Endothelial cell of umbilical vein (primary cell): ENCODE data around the gene NPFFR1. TPM values are rescaled to one million over a fixed set of nuclear protein-coding genes. Genes with fewer than 3 reads are reported as not detected.

ENCODE experiments used
- BruUV-seq: library from RNA; stranded (reverse); fragments of 400-500 nt; replicated peaks from 2 replicates; lab custom pipeline; 2021; lab: Mats Ljungman, UMichigan
- CTCF ChIA-PET: fragments of 300-600, 350-600 bp; sonication (Branson Sonifier 250); formaldehyde crosslinking; loops from one replicate; lab custom pipeline; 2021; ENCODE audit warnings: antibody characterized with exemption, inconsistent platforms; lab: Charles Lee
- POLR2A ChIA-PET: fragments of 300-600, 350-600 bp; sonication (Branson Sonifier 250); formaldehyde crosslinking; loops from one replicate; lab custom pipeline; 2021; ENCODE audit warnings: antibody characterized with exemption, inconsistent platforms; lab: Charles Lee
- DNase-seq: peaks from one replicate; pipeline ENCODE4 v3.0.0-alpha.2; 2011; ENCODE audit warnings: low read depth, low spot score
- FAIRE-seq: peaks from 2 replicates; lab custom pipeline; 2011; peaks lifted over from hg19 to GRCh38; lab: Jason Lieb, UNC
- H2AFZ ChIP-seq: 2 replicates; pipeline ENCODE4 v1.6.0; 2012; ENCODE audit warnings: low read depth, low read length, control low read depth, inconsistent platforms
- H3K27ac ChIP-seq: 2 replicates; pipeline ENCODE4 v1.5.1; 2011; ENCODE audit warnings: low read depth, mild to moderate bottlenecking, control low read depth, low read length, moderate library complexity; ENCODE audit not compliant: insufficient read depth
- H3K27me3 ChIP-seq, 2 experiments: 2 replicates each; pipeline versions ENCODE4 v1.6.0 to v1.6.1; 2011; ENCODE audit warnings: low read length in 2 of 2, mixed read lengths in 1 of 2; ENCODE audit not compliant: control insufficient read depth in 2 of 2, insufficient read depth in 2 of 2
- H3K36me3 ChIP-seq, 2 experiments: 2 replicates in 1 of 2; 3 replicates in 1 of 2; pipeline ENCODE4 v1.5.1; 2011; ENCODE audit warnings: low read length in 2 of 2, mild to moderate bottlenecking in 1 of 2, moderate library complexity in 1 of 2; ENCODE audit not compliant: control insufficient read depth in 2 of 2, insufficient read depth in 2 of 2; ENCODE audit errors: extremely low read depth in 1 of 2
- H3K4me1 ChIP-seq: 3 replicates; pipeline ENCODE4 v1.5.1; 2011; ENCODE audit warnings: mild to moderate bottlenecking, low read length; ENCODE audit not compliant: control insufficient read depth, insufficient read depth; ENCODE audit errors: extremely low read depth
- H3K4me2 ChIP-seq: 2 replicates; pipeline ENCODE4 v1.6.1; 2011; ENCODE audit warnings: low read length, control low read depth, mixed read lengths; ENCODE audit not compliant: insufficient read depth
- H3K4me3 ChIP-seq, 3 experiments: fragments of 200-600 bp in 1 of 3; sonication (generic), shearing (Covaris generic) in 1 of 3; replicated peaks in 1 of 3; 2 replicates each; pipeline ENCODE4 v1.5.1; 2011 to 2016; ENCODE audit warnings: control low read depth in 3 of 3, low read length in 3 of 3, mild to moderate bottlenecking in 2 of 3, inconsistent platforms in 1 of 3, low read depth in 1 of 3, moderate library complexity in 1 of 3; ENCODE audit not compliant: insufficient read depth in 1 of 3
- H3K79me2 ChIP-seq: 2 replicates; pipeline ENCODE4 v1.6.0; 2012; ENCODE audit warnings: low read length, inconsistent platforms; ENCODE audit not compliant: control insufficient read depth, insufficient read depth
- H3K9ac ChIP-seq: replicated peaks from 2 replicates; pipeline ENCODE3; 2011; ENCODE audit warnings: low read length, control low read depth; ENCODE audit not compliant: insufficient read depth; ENCODE audit errors: extremely low read depth
- H3K9me1 ChIP-seq: replicated peaks from 3 replicates; pipeline ENCODE4 v1.6.0; 2011; ENCODE audit warnings: mild to moderate bottlenecking, low read length; ENCODE audit not compliant: control insufficient read depth, insufficient read depth; ENCODE audit errors: extremely low read depth
- H3K9me3 ChIP-seq: replicated peaks from 2 replicates; pipeline ENCODE4 v1.5.1; 2012; ENCODE audit warnings: low read length, inconsistent platforms; ENCODE audit not compliant: control insufficient read depth, insufficient read depth
- H4K20me1 ChIP-seq: replicated peaks from 2 replicates; pipeline ENCODE3; 2011; ENCODE audit warnings: mild to moderate bottlenecking, low read length; ENCODE audit not compliant: control insufficient read depth, insufficient read depth; ENCODE audit errors: extremely low read depth
- EZH2 ChIP-seq: IDR thresholded peaks from 2 replicates; pipeline ENCODE4 v1.6.1; 2012; ENCODE audit warnings: borderline replicate concordance, low read depth, mild to moderate bottlenecking, moderate library complexity, low read length, inconsistent platforms; ENCODE audit not compliant: severe bottlenecking
- FOS ChIP-seq: IDR thresholded peaks from 2 replicates; pipeline ENCODE4 v1.6.1; 2011; ENCODE audit warnings: mild to moderate bottlenecking, low read length, moderate library complexity, borderline replicate concordance; ENCODE audit not compliant: insufficient read depth
- GATA2 ChIP-seq: IDR thresholded peaks from 2 replicates; pipeline ENCODE4 v1.7.0; 2011; ENCODE audit warnings: low read depth, mild to moderate bottlenecking, moderate library complexity, mixed read lengths, low read length; ENCODE audit not compliant: insufficient read length, insufficient read depth
- JUN ChIP-seq: IDR thresholded peaks from 2 replicates; pipeline ENCODE4 v1.6.1; 2011; ENCODE audit warnings: borderline replicate concordance, low read depth; ENCODE audit not compliant: insufficient read length, insufficient read depth
- MYC ChIP-seq: IDR thresholded peaks from one replicate; pipeline ENCODE4 v1.6.1; 2011; ENCODE audit warnings: mild to moderate bottlenecking, low read depth, low read length
- POLR2A ChIP-seq: IDR thresholded peaks from 2 replicates; pipeline ENCODE4 v1.6.1; 2012; ENCODE audit warnings: low read depth, mild to moderate bottlenecking, control low read depth, low read length
- POLR2AphosphoS5 ChIP-seq: IDR thresholded peaks from 2 replicates; pipeline ENCODE4 v1.6.1; 2012; ENCODE audit warnings: low read depth, mild to moderate bottlenecking, control low read depth, low read length, moderate library complexity; ENCODE audit not compliant: insufficient read depth
- dilution Hi-C: fragments of 300-500 bp; cut with MboI; formaldehyde crosslinking; loops from one replicate; pipeline ENCODE4 v1.15.0; 2019; ENCODE audit warnings: low sequenced_read_pairs; ENCODE audit not compliant: extremely low pct_ligation_motif_present
- intact Hi-C: fragments of 100-400 bp; cut with micrococcal nuclease; formaldehyde crosslinking; loops from one replicate; pipeline ENCODE4 v1.10.0; 2022
- polyA plus RNA-seq, 4 experiments: library from polyadenylated mRNA; depleted of rRNA in 3 of 4; stranded (reverse) in 3 of 4; unstranded in 1 of 4; fragments of >200 nt; gene quantifications; 2 replicates each; pipeline versions ENCODE4 v1.2.1 to v1.2.3, GENCODE V29; 2011 to 2012; ENCODE audit warnings: missing spikeins in 1 of 4
- total RNA-seq: library from RNA; stranded (reverse); gene quantifications from 2 replicates; pipeline ENCODE4 v1.2.3, GENCODE V29; 2021
- TF ChIP-seq, protein P1 (sequence below): IDR thresholded peaks from 2 replicates; pipeline ENCODE4 v1.6.1; 2011; ENCODE audit not compliant: insufficient read depth, insufficient read length
- TF ChIP-seq, protein P2 (sequence below), 2 donors: IDR thresholded peaks; 1 replicate in 1 of 2; 2 replicates in 1 of 2; pipeline ENCODE4 v1.5.1; 2011; ENCODE audit warnings: low read length in 2 of 2, mild to moderate bottlenecking in 2 of 2, moderate library complexity in 2 of 2, control low read depth in 1 of 2, inconsistent platforms in 1 of 2, low read depth in 1 of 2; ENCODE audit not compliant: insufficient read depth in 1 of 2; ENCODE audit errors: extremely low read depth in 1 of 2

NPFFR1 gene
- total and polyA plus RNA-seq, 2 donors (not counting 3 experiments of a cell fraction or from before 2014, with no cell fraction given) = not detected

DNA sequence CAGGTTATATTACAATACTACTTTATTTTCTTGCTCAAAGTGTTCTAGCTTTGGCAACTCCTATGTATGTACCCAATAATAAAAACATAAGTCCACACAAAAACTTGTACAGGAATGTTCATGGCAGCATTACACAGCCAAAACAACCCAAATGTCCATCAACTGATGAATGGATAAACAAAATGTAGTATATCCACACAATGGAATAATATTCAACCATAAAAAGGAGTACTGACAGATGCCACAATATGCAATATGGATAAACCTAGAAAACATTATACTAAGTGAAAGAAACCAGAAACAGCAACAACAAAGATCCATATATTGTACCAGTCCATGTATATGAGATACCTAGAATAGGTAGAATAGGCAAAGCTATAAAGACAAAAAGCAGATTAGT is 71.5 kb downstream of the NPFFR1 start:
- Histone ChIP-seq H2AFZ (no peak overlapping the region), H3K4me2 (no peak overlapping the region), H3K36me3 (peaks cover 6 to 20% of the 10 kb centered on the region in 2 experiments), H3K4me3 (no peak overlapping the region), H4K20me1 (no peaks in the 10 kb centered on the region), H3K79me2 (no peaks in the 10 kb centered on the region), H3K9ac (no peak overlapping the region), H3K9me1 (no peaks in the 10 kb centered on the region), H3K27me3 (no peaks in the 10 kb centered on the region), H3K4me1 (no peaks in the 10 kb centered on the region), H3K27ac (no peak overlapping the region), H3K9me3 (no peaks in the 10 kb centered on the region)
- POLR2A ChIA-PET = no interaction called here
- dilution Hi-C loops (no loop called here), intact Hi-C loops (no loop called here)
- CTCF ChIA-PET = interaction anchor here (3.7 kb wide), 1 partner anchor 10 kb away, joined by 18 read pairs; no protein-coding TSS in a partner anchor
- BruUV-seq = no TSS peak
- TF ChIP-seq GATA2 = no peak
- TF ChIP-seq MYC = no peak
- TF ChIP-seq POLR2AphosphoS5 = no peak
- no peak for TF ChIP-seq JUN
- TF ChIP-seq, protein P1, sequence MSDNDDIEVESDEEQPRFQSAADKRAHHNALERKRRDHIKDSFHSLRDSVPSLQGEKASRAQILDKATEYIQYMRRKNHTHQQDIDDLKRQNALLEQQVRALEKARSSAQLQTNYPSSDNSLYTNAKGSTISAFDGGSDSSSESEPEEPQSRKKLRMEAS = no peak
- TF ChIP-seq, protein P2, sequence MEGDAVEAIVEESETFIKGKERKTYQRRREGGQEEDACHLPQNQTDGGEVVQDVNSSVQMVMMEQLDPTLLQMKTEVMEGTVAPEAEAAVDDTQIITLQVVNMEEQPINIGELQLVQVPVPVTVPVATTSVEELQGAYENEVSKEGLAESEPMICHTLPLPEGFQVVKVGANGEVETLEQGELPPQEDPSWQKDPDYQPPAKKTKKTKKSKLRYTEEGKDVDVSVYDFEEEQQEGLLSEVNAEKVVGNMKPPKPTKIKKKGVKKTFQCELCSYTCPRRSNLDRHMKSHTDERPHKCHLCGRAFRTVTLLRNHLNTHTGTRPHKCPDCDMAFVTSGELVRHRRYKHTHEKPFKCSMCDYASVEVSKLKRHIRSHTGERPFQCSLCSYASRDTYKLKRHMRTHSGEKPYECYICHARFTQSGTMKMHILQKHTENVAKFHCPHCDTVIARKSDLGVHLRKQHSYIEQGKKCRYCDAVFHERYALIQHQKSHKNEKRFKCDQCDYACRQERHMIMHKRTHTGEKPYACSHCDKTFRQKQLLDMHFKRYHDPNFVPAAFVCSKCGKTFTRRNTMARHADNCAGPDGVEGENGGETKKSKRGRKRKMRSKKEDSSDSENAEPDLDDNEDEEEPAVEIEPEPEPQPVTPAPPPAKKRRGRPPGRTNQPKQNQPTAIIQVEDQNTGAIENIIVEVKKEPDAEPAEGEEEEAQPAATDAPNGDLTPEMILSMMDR (IDR thresholded peaks at IDR 0.05; ENCODE audit: extremely low read depth in 1 of 2, insufficient read depth in 1 of 2, low read depth in 1 of 2, low read length in 2 of 2) = no peak
- TF ChIP-seq FOS = no peak
- TF ChIP-seq EZH2 = no peak
- TF ChIP-seq POLR2A = no peak
- FAIRE-seq = no peak
- no peak for DNase-seq
